K562 treated with DMSO at 1 percent for 48 hours (cell line): ENCODE results near the gene ORM1. TPM values are rescaled to one million over a fixed set of nuclear protein-coding genes. Genes with fewer than 3 reads are reported as not detected.

Experiments used
- total RNA-seq: library from RNA; unstranded; fragments of 300-600 nt; gene quantifications from 2 replicates; pipeline ENCODE4 v1.2.3, GENCODE V29; 2022; ENCODE audit warnings: low replicate concordance; ENCODE audit errors: extremely low read depth

The ORM1 gene
- total RNA-seq, result not detected in 2 replicates

DNA sequence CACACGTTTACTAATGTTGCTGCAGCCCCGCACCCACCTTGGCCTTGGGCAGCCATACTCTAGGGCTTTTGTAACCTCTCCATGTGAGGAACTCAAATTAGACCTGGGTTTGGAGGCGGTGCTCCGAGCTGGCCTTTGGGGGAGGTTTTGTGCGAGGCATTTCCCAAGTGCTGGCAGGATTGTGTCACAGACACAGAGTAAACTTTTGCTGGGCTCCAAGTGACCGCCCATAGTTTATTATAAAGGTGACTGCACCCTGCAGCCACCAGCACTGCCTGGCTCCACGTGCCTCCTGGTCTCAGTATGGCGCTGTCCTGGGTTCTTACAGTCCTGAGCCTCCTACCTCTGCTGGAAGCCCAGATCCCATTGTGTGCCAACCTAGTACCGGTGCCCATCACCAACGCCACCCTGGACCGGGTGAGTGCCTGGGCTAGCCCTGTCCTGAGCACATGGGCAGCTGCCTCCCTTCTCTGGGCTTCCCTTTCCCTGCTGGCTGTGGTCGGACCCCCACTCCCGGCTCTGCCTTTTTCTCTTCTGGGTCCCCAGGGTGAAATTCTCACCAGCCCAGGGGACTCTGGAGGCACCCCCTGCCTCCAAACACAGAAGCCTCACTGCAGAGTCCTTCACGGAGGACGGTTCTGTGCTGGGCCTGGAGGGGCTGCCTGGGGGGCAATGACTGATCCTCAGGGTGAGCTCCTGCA lies at the start of gene ORM1:
ORM1 (plus strand) TSS at position 268 of the 701 bp plus-strand sequence; CDS start at position 304, 36 bp downstream.

DNA sequence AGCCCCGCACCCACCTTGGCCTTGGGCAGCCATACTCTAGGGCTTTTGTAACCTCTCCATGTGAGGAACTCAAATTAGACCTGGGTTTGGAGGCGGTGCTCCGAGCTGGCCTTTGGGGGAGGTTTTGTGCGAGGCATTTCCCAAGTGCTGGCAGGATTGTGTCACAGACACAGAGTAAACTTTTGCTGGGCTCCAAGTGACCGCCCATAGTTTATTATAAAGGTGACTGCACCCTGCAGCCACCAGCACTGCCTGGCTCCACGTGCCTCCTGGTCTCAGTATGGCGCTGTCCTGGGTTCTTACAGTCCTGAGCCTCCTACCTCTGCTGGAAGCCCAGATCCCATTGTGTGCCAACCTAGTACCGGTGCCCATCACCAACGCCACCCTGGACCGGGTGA lies 6.7 kb downstream of the ORM1 start, which contains the start of gene ORM2:
ORM2 (plus strand) TSS at position 245 of the 398 bp plus-strand sequence; CDS start at position 281, 36 bp downstream.

Other genes starting within 250 kb of the ORM1 start
- gene AMBP, start 244.8 kb upstream of the ORM1 start, total RNA-seq, result not detected in 2 replicates
- gene KIF12, start 223.8 kb upstream of the ORM1 start, total RNA-seq, result not detected in 2 replicates
- not detected in 2 replicates for gene COL27A1, start 167.6 kb upstream of the ORM1 start, total RNA-seq
- not detected in 2 replicates for gene ORM2, start 6.8 kb downstream of the ORM1 start, total RNA-seq
- gene AKNA, start 64.9 kb downstream of the ORM1 start, total RNA-seq, result not detected in 2 replicates
- gene WHRN, start 182.4 kb downstream of the ORM1 start, total RNA-seq, result not detected in 2 replicates